ENCODE measurements around the gene MRRF. TPM values are rescaled to one million over a fixed set of nuclear protein-coding genes. Genes with fewer than 3 reads are reported as not detected.

The MRRF gene
- total RNA-seq, 2 experiments from 2014 or later = 38.6 to 39.1 TPM

DNA sequence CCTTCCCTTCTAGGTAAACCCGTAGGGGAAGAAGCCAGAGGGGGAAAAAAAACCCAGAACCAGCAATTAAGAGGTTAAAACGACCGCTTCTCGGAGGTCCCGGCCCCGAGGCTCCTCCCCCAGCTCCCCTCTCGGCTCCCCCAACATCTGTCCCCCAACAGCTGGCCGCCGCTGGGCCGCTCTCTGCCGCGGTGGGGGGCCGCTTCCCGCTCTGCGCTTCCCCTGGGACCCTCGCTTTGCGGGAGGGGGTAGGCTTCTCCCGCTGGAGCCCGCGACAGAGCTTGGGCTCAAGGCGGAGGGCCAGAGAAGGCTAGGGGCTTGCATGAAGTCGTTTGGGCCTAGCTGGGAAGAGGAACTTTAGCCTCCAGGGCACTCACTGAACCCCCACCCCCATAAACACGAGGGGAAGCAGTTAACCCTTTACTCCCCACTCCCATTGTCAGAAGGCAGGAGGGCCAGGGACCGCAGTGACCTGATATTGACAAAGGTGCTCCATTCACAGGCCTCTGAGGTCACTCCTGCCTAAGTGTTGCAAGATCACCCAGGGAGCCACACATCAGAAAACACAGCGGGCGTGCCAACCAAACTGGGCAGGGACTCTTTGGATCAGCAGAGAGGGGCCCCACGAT is 43.4 kb upstream of the MRRF start:
- Mint-ChIP-seq H3K4me1 (ENCODE audit: low read depth) (peaks cover 30% of the 10 kb centered on the region), H3K27ac (no peak overlapping the region), H3K27me3 (ENCODE audit: low read depth) (peaks cover 68% of the 10 kb centered on the region), H3K9me3 (ENCODE audit: insufficient read depth) (no peaks in the 10 kb centered on the region), H3K36me3 (ENCODE audit: low read depth) (no peaks in the 10 kb centered on the region), H3K4me3 (no peak overlapping the region)
- DNase-seq (no peak), ATAC-seq (no peak)
- CTCF ChIA-PET = interaction anchor here (0.9 to 1.0 kb wide), 2 partner anchors 10 to 122 kb away, joined by 3 to 4 read pairs; no protein-coding TSS in a partner anchor
- POLR2A ChIA-PET = no interaction called here

DNA sequence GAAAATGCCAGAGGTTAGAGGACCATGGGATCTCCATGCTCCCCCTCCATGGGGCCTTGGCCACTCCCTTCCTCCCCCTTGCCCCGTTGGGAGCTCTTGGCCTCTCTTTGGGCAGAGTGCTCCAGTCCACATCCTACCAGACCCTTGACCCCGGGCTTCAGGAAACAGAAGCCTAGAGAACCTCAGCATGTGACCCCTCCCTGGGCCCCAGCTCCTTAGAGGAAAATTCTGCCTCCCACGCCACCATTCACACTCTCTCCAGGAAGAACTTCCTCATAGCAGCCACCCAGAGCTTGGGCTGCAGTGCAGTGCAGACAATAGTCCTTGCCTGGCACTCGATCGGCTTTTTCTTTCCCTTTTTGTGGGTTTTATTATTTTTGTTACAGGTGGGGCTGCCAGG is 41.9 kb upstream of the MRRF start:
- no peaks in the 10 kb centered on the region for H3K9me3 Mint-ChIP-seq (ENCODE audit: insufficient read depth)
- ChIA-PET POLR2A (no interaction called here), CTCF (interaction anchor here (1.5 kb wide), 2 partner anchors 124 to 127 kb away, joined by 3 to 4 read pairs; no protein-coding TSS in a partner anchor)
- H3K36me3 Mint-ChIP-seq (ENCODE audit: low read depth) = no peaks in the 10 kb centered on the region
- no peak overlapping the region for H3K4me3 Mint-ChIP-seq
- ATAC-seq = no peak
- DNase-seq = no peak
- H3K27me3 Mint-ChIP-seq (ENCODE audit: low read depth) = peaks cover 75% of the 10 kb centered on the region
- H3K27ac Mint-ChIP-seq = no peak overlapping the region
- peaks cover 30% of the 10 kb centered on the region for H3K4me1 Mint-ChIP-seq (ENCODE audit: low read depth)

DNA sequence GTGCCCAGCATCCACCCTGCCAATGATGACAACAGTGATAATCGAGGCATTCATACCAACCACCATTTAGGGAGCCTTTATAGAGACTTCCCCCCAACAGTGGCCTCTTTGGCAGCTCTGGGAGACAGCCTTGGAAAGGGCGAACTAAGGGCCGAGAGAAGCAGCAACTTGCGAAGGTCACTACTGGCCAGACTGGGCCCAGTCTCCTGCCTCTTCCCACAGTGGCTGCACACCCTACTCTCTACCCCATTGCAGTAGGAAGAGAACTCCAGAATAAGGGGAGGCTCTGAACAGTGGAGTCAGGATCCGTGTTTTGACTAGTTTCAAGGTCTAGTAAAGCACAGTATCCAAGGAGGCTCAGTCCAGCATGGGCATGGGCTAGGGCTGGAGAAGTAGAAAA is 41.2 kb upstream of the MRRF start:
- CTCF ChIA-PET = interaction anchor here (1.5 kb wide), 2 partner anchors 124 to 128 kb away, joined by 3 to 4 read pairs; no protein-coding TSS in a partner anchor
- Mint-ChIP-seq H3K4me3 (no peak overlapping the region), H3K27me3 (ENCODE audit: low read depth) (peaks cover 74% of the 10 kb centered on the region), H3K36me3 (ENCODE audit: low read depth) (no peaks in the 10 kb centered on the region), H3K4me1 (ENCODE audit: low read depth) (peaks cover 24% of the 10 kb centered on the region), H3K27ac (no peak overlapping the region), H3K9me3 (ENCODE audit: insufficient read depth) (no peaks in the 10 kb centered on the region)
- no peak for DNase-seq
- POLR2A ChIA-PET = no interaction called here
- ATAC-seq = no peak

DNA sequence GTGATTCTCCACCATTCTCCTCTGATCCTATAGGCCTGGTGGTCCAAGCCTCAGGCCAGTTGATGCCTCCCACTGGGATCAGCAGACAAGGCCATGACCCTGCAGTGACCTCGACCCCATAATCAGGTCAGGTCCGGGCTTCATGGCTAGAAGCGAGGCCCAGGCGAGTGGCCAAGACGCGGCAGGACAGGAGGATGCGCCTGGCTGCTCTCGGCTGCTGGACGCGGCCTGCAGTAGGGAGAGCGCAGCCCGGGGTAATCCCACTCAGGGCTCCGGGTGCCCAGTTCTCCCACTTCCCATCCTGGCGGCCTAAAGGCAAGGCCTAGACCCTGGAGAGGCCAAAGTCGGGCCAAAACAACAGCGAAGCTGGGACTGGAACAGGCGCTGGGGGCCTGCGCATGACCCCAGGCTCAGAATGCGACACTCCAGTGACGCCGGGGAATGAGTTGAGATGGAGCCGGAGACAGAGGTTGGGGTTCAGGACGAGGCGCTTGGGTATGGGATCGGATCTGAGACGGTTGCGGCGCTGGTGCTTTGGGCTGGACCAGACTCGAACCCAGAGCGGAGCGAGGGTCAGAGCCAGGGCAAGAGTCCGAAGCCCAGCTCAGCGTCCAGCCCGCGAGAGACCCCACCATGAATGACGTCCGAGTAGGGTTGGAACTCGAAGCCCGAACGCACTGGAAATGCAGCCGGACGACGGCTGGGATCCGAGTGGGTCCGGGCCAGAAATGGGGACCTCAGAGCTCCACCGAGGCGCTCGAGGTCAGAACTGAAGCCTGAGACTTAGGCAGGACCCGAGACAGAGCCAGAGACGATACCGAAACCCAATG is 39.2 kb upstream of the MRRF start:
- H3K4me3 Mint-ChIP-seq = no peak overlapping the region
- POLR2A ChIA-PET = no interaction called here

DNA sequence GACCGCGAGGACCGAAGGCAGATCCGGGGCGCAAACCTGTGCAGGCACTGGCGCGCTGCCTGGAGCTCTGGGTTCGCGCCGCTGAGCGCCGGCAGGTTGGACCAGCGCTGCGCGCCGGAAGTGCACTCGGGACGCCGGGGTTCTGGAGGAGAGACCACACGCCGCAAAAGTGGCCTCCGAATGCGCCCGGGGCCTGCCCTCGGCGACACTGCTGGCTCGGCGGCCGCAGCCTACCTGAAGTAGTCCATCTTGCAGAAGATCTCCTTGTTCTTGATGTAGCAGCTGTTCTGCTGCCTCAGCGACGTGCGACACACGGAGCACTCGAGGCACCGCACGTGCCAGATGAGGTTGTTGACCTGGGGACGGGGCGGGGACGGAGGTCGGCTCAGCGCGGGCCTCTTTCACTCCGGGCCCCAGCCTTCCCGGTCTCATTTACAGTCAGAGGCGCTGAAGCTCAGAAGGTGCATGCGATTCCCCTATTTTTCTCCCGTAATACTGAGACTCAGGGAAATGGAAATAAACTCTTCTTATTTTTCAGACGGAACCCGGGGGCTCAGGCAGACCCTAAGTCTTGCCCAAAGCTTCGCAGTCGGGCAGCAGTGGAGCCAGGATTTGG is 38.4 kb upstream of the MRRF start:
- ATAC-seq (no peak), DNase-seq (no peak)
- Mint-ChIP-seq H3K27me3 (ENCODE audit: low read depth) (peaks cover 49% of the 10 kb centered on the region), H3K36me3 (ENCODE audit: low read depth) (no peaks in the 10 kb centered on the region), H3K4me1 (ENCODE audit: low read depth) (peaks cover 5% of the 10 kb centered on the region), H3K4me3 (no peak overlapping the region), H3K9me3 (ENCODE audit: insufficient read depth) (no peaks in the 10 kb centered on the region), H3K27ac (no peak overlapping the region)
- POLR2A ChIA-PET = no interaction called here
- CTCF ChIA-PET = no interaction called here

More for the DNA sequence above, 39.2 kb upstream of the MRRF start:
- Mint-ChIP-seq H3K9me3 (ENCODE audit: insufficient read depth) (no peaks in the 10 kb centered on the region), H3K4me1 (ENCODE audit: low read depth) (peaks cover 5% of the 10 kb centered on the region), H3K27ac (no peak overlapping the region), H3K36me3 (ENCODE audit: low read depth) (no peaks in the 10 kb centered on the region), H3K27me3 (ENCODE audit: low read depth) (peaks cover 53% of the 10 kb centered on the region)
- DNase-seq = no peak
- CTCF ChIA-PET = no interaction called here
- no peak for ATAC-seq

DNA sequence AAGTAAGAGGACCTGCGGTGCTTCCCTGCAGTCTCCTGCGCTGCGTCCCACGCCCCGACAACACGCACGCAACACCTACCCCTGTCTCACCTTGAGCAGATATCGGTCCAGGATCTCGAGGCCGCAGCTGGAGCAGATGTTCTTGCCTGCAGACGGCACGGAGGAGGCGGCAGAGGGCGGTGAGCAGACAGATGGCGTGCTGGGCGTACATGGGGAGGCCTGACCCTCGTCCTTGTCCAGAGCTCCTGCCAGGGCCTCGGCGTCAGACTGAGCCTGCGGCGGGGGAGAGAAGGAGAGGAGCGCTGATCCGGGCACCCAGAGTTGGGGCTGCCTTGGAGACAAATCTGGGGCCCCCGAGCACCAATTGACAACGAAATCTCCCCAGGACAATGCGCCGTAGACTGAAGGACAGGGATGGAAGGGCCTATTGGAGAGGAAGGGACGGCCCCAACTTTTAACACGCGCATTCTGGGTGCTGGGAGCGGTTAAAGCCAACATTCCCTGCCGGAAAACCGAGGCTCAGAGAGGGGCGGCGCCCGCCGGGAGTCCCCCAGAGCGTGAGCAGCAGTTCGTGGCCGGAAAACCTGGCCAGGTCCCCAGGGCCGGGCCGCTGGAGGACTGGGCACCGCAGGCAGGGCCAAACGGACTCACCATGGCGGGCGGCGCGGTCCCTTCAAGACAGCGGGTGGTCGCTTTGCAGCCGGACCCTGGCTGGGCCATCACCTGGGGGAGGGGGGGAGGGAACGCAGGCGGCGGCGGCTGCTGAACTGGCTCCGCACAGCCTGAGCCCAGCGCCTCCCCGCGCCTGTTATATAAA is 37.7 kb upstream of the MRRF start:
- Mint-ChIP-seq H3K9me3 (ENCODE audit: insufficient read depth) (no peaks in the 10 kb centered on the region), H3K4me1 (ENCODE audit: low read depth) (peaks cover 5% of the 10 kb centered on the region), H3K27me3 (ENCODE audit: low read depth) (peaks cover 43% of the 10 kb centered on the region), H3K27ac (no peak overlapping the region), H3K4me3 (no peak overlapping the region), H3K36me3 (ENCODE audit: low read depth) (no peaks in the 10 kb centered on the region)
- no peak for DNase-seq
- POLR2A ChIA-PET = no interaction called here
- no peak for ATAC-seq
- CTCF ChIA-PET = no interaction called here

DNA sequence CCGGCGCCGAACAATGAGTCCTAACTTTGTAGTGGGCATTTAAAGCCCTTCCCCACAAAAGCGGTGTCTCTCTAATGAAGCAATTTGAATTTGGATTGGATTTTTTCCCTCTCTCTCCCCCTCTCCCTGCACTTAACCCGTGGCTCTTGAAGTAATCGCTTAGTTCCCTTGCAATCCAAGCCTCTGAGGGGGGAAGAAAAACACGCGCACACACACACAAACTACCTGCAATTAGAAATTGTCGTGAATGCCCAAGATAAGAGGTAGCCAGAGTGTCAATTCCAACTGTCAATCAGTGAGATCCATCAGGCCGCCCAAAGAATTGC is 37.1 kb upstream of the MRRF start:
- CTCF ChIA-PET = no interaction called here
- H3K4me3 Mint-ChIP-seq = peak overlapping the region; percentile 4
- no peak overlapping the region for H3K27ac Mint-ChIP-seq
- H3K36me3 Mint-ChIP-seq (ENCODE audit: low read depth) = no peaks in the 10 kb centered on the region
- ATAC-seq (no peak), DNase-seq (no peak)
- no peaks in the 10 kb centered on the region for H3K9me3 Mint-ChIP-seq (ENCODE audit: insufficient read depth)
- H3K4me1 Mint-ChIP-seq (ENCODE audit: low read depth) = peaks cover 5% of the 10 kb centered on the region
- POLR2A ChIA-PET = interaction anchor here (1.0 kb wide), 1 partner anchor 37 kb away, joined by 3 read pairs; the partner anchor contains the start of genes MRRF and RBM18
- H3K27me3 Mint-ChIP-seq (ENCODE audit: low read depth) = peaks cover 38% of the 10 kb centered on the region

DNA sequence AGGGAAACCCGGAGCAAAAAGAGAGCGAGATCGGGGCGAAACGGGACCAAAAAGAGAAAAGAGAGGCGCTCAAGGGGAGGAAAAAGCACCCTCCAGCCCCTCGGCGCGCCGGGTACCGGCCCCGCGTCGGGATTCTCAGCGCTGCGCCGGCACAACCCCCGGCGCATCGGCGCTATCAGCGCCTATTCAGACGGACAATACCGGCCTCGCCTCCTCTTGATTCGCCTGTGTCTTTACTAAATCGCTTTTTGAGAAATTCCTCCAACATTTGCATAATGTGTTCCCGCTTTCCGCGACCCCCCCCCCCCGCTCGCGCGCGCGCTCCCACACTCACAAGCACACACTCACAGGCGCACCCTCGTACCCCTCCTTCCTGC is 36.5 kb upstream of the MRRF start:
- POLR2A ChIA-PET = interaction anchor here (1.0 kb wide), 1 partner anchor 37 kb away, joined by 3 read pairs; the partner anchor contains the start of genes MRRF and RBM18
- no peak for ATAC-seq
- no peaks in the 10 kb centered on the region for H3K36me3 Mint-ChIP-seq (ENCODE audit: low read depth)
- no peak overlapping the region for H3K27ac Mint-ChIP-seq
- H3K9me3 Mint-ChIP-seq (ENCODE audit: insufficient read depth) = no peaks in the 10 kb centered on the region
- H3K4me1 Mint-ChIP-seq (ENCODE audit: low read depth) = peaks cover under 1% of the 10 kb centered on the region
- H3K27me3 Mint-ChIP-seq (ENCODE audit: low read depth) = peaks cover 33% of the 10 kb centered on the region
- peak overlapping the region; percentile 13 for H3K4me3 Mint-ChIP-seq
- CTCF ChIA-PET = no interaction called here
- DNase-seq = no peak

DNA sequence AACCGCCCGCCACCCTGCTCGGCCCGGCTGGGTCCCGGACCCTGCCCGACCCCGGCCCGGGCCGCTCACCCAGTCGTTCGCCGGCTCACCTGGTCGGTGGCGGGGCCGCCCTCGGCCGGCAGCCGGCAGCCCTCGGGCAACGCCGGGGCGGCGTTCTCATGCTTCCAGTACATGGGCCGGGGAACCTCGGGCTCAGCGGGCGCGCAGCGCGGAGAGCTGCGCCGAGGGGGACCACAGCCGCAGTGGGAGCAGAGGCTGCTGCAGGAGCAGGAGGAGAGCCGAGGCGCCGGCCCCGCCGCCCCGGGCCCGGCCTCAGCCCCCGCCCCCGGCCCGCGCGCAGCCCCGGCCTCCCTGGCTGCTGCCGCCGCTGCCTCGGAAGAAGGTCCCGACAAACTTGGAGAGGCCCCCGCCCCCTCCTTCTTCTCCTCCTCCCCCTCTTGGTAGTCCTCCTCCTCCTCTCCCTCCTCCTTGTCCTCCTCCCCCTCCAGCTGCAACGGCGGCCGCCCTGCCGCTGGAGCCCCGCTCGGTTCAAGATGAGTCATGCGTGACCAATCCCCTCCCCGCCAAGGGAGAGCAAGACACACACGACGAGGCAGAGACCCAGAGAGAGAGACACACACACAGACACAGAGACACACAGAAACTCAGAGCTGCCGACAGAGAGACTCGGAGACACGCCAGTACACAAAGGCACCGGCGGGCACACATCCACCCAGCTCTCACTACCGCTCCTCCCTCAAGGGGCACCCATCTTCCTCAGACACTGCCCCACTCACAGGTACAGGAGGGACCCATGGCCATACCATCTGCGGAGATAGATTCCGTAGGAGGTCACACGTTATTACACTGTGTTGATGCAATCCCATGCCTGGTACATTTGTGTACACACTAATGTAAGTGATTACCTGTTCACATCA is 35.9 kb upstream of the MRRF start, which contains the start of gene LHX6:
TSS of gene LHX6 (minus strand) at position 390 of the 917 bp plus-strand sequence. CDS start at position 173, 217 bp downstream.
- Mint-ChIP-seq H3K27ac (no peak within 1 kb of the TSS), H3K27me3 (ENCODE audit: low read depth) (peaks cover 28% of the 10 kb centered on the region), H3K9me3 (ENCODE audit: insufficient read depth) (no peaks in the 10 kb centered on the region), H3K4me3 (peak within 1 kb of the TSS; percentile 13), H3K4me1 (ENCODE audit: low read depth) (no peaks in the 10 kb centered on the region), H3K36me3 (ENCODE audit: low read depth) (no peaks in the 10 kb centered on the region)
- POLR2A ChIA-PET = interaction anchor here (1.0 kb wide), 1 partner anchor 36 kb away, joined by 3 read pairs; the partner anchor contains the start of genes MRRF and RBM18
- DNase-seq = no peak
- peak; percentile 57 for ATAC-seq
- CTCF ChIA-PET = no interaction called here

DNA sequence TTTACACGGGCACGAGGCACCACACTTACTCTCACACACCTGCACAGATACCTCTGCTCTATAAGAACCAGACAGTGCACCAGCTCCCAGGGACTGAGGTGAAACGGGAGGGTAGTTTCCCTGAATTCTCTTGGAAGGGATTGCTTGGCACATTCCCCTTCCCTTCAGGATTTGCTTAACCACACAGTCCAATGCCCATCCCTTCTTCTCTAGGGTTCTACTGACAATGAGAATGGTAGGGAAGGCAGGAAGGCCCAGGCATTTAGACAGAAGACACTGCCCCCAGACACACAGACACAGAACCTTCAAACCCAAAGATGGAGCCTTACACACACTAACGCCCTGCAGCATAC is 35.2 kb upstream of the MRRF start:
- peaks cover 29% of the 10 kb centered on the region for H3K27me3 Mint-ChIP-seq (ENCODE audit: low read depth)
- POLR2A ChIA-PET = no interaction called here
- H3K4me1 Mint-ChIP-seq (ENCODE audit: low read depth) = no peaks in the 10 kb centered on the region
- CTCF ChIA-PET = no interaction called here
- no peak overlapping the region for H3K4me3 Mint-ChIP-seq
- H3K9me3 Mint-ChIP-seq (ENCODE audit: insufficient read depth) = no peaks in the 10 kb centered on the region
- ATAC-seq (no peak), DNase-seq (no peak)
- H3K36me3 Mint-ChIP-seq (ENCODE audit: low read depth) = no peaks in the 10 kb centered on the region
- no peak overlapping the region for H3K27ac Mint-ChIP-seq

DNA sequence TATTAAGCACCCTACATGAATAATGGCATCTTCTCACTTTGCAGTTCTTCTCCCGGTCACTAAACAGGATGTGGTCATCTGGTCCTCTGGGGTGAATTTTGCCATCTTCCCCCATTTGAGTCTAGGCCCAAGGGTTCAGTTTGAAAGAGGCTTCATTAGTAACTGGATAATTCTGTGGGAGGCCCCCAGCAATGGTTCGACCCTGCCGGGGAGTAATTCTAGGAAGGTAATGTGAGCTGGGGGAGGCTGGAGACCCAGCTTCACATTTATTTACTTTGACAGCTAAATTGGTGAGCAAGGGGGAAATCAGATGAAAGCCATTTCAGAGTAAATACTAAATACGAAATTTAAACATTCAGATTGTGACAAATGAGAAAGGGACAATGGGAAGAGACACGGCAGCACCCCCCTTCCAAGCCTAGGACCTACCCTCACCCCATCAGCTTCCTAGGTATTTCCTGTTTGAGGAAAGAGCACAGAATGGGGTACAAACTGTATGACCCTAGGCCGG is 31.8 kb upstream of the MRRF start:
- Mint-ChIP-seq H3K4me1 (ENCODE audit: low read depth) (no peaks in the 10 kb centered on the region), H3K4me3 (no peak overlapping the region), H3K27me3 (ENCODE audit: low read depth) (peaks cover 16% of the 10 kb centered on the region), H3K36me3 (ENCODE audit: low read depth) (no peaks in the 10 kb centered on the region), H3K9me3 (ENCODE audit: insufficient read depth) (no peaks in the 10 kb centered on the region), H3K27ac (no peak overlapping the region)
- DNase-seq (no peak), ATAC-seq (no peak)
- CTCF ChIA-PET = interaction anchor here (1.1 kb wide), 1 partner anchor 108 kb away, joined by 3 read pairs; no protein-coding TSS in a partner anchor
- POLR2A ChIA-PET = no interaction called here
